ENCODE measurements around the gene GABRA5.

Gene GABRA5

DNA sequence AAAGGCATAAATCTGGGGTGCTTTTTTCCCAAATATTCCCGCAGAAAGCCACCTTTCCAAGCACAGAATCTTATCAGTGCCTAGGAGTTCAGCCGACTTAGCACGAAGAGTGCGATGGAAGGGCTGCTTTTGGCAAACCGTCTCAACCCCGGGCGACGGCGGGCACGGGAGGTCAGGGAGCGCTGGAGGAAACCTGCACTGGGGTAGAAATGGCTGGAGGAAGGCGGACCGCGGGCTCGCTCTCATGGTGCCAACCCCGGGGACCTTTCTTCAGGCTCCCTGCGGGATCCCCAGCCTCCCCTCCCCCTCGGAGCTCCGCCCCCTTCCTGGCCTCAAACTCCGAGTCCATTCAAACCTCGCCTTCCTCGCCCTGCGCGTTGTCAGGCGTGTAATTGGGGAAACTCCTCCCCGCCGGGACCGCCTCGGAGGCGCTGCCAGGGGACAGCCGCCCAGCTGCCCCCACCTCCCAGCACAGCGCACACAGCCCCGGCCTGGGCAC is 103.9 kb downstream of the GABRA5 start, which contains the start of gene GABRG3:
Gene GABRG3 (plus strand): TSS at position 470 of the 499 bp plus-strand sequence.
- no peaks in the 10 kb centered on the region for H3K9me3 ChIP-seq (ENCODE audit: control insufficient read depth, low read length)
- peaks cover 30% of the 10 kb centered on the region for H3K27me3 ChIP-seq (replicated peaks; ENCODE audit: control insufficient read depth, insufficient read depth, low read length)
- H3K36me3 ChIP-seq (ENCODE audit: control insufficient read depth, insufficient read depth, low read length, severe bottlenecking): no peaks in the 10 kb centered on the region
- no peak within 1 kb of the TSS for H3K4me3 ChIP-seq (ENCODE audit: low read length)
- no peaks in the 10 kb centered on the region for H3K4me1 ChIP-seq (ENCODE audit: control insufficient read depth, insufficient read depth, low read length)
- H3K9ac ChIP-seq (ENCODE audit: low read length): no peak within 1 kb of the TSS
- DNase-seq (ENCODE audit: low read depth): no peak

DNA sequence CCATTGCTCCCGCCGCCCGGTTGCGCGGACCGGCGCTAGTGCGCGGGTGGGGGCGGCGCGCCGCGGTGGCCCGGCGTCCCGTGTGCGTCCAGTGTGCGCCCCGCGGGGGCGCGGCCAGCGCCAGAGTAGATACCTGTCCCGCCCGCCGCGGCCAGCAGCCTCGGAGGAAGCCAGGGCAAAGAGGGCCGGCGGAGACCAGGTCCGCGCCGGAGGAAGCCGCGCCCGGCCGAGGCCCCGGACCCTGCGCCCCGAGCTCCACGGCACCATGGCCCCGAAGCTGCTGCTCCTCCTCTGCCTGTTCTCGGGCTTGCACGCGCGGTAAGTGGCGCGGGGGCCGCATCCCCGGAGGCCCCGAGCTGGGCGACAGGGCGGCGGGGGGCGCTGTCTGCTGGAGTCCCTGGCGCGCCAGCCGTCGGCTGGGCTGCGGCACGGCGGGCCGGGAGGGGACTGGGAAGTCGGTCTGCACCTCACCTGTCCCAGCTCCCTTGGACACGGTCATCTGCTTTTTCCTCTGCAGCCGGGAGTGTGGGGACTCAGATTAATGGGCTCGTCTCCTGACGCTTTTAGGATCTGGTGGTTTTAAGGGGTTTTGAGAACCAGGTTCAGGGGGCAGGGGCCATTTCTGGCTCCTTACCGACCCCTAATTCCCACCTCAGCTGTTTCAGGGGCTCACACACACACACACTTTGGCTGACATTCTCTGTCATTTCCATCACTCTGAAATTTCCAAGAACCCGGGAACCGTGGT is 104.6 kb downstream of the GABRA5 start:
- Histone ChIP-seq H3K9ac (ENCODE audit: low read length) (no peak overlapping the region), H3K4me3 (ENCODE audit: low read length) (no peak overlapping the region), H3K27me3 (replicated peaks; ENCODE audit: control insufficient read depth, insufficient read depth, low read length) (peaks cover 30% of the 10 kb centered on the region), H3K36me3 (ENCODE audit: control insufficient read depth, insufficient read depth, low read length, severe bottlenecking) (no peaks in the 10 kb centered on the region), H3K9me3 (ENCODE audit: control insufficient read depth, low read length) (no peaks in the 10 kb centered on the region), H3K4me1 (ENCODE audit: control insufficient read depth, insufficient read depth, low read length) (no peaks in the 10 kb centered on the region)
- DNase-seq (ENCODE audit: low read depth): no peak

DNA sequence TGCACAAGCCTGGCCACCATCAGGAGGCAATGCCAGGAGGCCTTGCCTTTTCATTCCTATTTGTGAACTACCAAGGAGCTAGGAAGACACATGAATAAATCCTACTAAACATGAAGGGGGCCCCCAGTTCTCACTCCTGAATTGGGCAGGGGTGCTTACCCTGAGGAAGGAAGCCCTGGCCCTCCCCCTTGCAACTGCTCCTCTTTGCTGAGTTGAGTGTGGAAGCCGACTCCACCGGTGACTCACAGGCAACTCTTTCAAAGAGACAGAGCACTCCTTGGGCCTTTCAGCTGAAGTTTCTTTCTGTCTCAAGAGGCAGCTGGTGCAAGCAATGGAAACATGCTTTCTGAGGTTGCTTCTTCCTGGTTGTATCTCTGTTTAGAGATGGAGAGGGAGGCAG is 105.8 kb downstream of the GABRA5 start:
- H3K9me3 ChIP-seq (ENCODE audit: control insufficient read depth, low read length): no peaks in the 10 kb centered on the region
- H3K27me3 ChIP-seq (replicated peaks; ENCODE audit: control insufficient read depth, insufficient read depth, low read length): peaks cover 30% of the 10 kb centered on the region
- H3K36me3 ChIP-seq (ENCODE audit: control insufficient read depth, insufficient read depth, low read length, severe bottlenecking): no peaks in the 10 kb centered on the region
- no peak for DNase-seq (ENCODE audit: low read depth)
- no peak overlapping the region for H3K4me3 ChIP-seq (ENCODE audit: low read length)
- no peaks in the 10 kb centered on the region for H3K4me1 ChIP-seq (ENCODE audit: control insufficient read depth, insufficient read depth, low read length)
- no peak overlapping the region for H3K9ac ChIP-seq (ENCODE audit: low read length)

DNA sequence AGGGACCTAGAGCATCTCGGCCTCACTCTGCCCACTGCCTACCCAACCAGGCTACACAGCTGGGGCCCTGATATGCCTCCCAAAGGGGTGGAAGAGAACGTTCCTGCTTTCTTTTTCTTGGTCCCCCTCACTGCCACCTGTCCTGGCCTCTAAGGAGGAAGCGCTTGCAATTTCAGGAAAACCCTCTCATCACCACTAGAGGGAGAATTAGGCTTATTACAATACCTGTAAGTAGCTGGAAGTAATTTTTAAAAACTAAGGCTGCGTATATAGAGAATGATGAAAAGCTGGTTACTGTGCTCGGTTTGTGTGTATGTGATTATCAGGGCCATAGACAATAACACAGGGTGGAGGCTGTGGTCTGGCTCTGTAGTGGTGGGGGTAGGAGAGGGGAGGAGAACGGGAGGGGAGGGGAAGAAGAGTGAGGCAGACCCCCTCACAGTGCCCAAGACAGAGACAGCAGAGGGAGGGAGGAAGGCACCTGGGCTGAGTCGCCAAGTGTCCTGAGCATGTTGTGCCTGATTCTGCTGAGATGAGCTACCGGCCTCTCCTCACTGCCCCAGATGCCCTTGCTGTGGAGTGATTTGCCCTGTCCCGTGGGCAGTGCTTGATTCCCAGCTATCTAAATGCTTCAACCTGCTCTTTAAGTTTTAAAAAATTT is 107.4 kb downstream of the GABRA5 start:
- DNase-seq (ENCODE audit: low read depth): peak; percentile 2
- Histone ChIP-seq H3K27me3 (replicated peaks; ENCODE audit: control insufficient read depth, insufficient read depth, low read length) (peaks cover 23% of the 10 kb centered on the region), H3K4me1 (ENCODE audit: control insufficient read depth, insufficient read depth, low read length) (no peaks in the 10 kb centered on the region), H3K36me3 (ENCODE audit: control insufficient read depth, insufficient read depth, low read length, severe bottlenecking) (no peaks in the 10 kb centered on the region), H3K9me3 (ENCODE audit: control insufficient read depth, low read length) (no peaks in the 10 kb centered on the region), H3K9ac (ENCODE audit: low read length) (no peak overlapping the region), H3K4me3 (ENCODE audit: low read length) (no peak overlapping the region)

DNA sequence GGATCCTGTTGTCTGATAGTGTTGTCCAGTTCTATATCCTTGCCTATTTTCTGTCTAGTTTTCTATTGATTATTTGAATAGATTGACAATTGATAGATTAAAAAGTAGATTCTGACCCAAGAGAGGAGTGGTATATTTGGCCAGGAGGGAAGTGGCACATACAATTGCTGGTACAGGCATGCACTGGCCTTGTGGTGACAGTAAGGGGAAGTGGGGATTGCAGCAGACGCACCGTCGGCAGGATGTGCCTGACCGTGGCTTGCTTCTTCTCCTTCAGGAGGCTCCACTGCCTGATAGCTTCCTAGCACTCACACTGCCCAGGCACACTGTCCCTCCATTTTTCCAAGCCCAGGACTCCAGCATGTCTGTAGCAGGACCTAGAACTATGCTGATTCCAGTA is 114.6 kb downstream of the GABRA5 start:
- H3K9ac ChIP-seq (ENCODE audit: low read length): no peak overlapping the region
- H3K27me3 ChIP-seq (replicated peaks; ENCODE audit: control insufficient read depth, insufficient read depth, low read length): no peaks in the 10 kb centered on the region
- H3K4me1 ChIP-seq (ENCODE audit: control insufficient read depth, insufficient read depth, low read length): no peaks in the 10 kb centered on the region
- no peak overlapping the region for H3K4me3 ChIP-seq (ENCODE audit: low read length)
- no peaks in the 10 kb centered on the region for H3K36me3 ChIP-seq (ENCODE audit: control insufficient read depth, insufficient read depth, low read length, severe bottlenecking)
- H3K9me3 ChIP-seq (ENCODE audit: control insufficient read depth, low read length): no peaks in the 10 kb centered on the region
- DNase-seq (ENCODE audit: low read depth): no peak

DNA sequence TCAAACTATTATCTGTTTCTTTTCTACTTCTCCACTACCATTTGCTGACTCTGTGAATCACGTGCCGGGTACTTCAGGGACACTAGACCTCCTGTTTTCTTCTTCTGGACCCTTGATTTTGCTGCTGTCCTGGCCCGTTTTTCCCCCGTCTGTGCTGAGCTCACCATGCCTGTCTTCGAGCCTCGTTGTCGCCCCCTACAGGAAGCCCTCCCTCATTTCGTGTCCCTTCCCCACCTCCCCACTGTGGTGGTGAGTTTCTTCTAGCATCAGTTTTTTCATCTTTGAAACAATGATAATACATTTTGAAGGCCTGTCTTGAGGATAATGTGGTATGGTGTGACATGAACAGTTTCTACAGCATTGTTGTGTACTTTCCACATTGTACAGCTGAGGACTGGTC is 117.0 kb downstream of the GABRA5 start:
- no peak for DNase-seq (ENCODE audit: low read depth)
- H3K4me3 ChIP-seq (ENCODE audit: low read length): no peak overlapping the region
- peaks cover 6% of the 10 kb centered on the region for H3K9me3 ChIP-seq (ENCODE audit: control insufficient read depth, low read length)
- H3K9ac ChIP-seq (ENCODE audit: low read length): no peak overlapping the region
- no peaks in the 10 kb centered on the region for H3K36me3 ChIP-seq (ENCODE audit: control insufficient read depth, insufficient read depth, low read length, severe bottlenecking)
- no peaks in the 10 kb centered on the region for H3K27me3 ChIP-seq (replicated peaks; ENCODE audit: control insufficient read depth, insufficient read depth, low read length)
- no peaks in the 10 kb centered on the region for H3K4me1 ChIP-seq (ENCODE audit: control insufficient read depth, insufficient read depth, low read length)

DNA sequence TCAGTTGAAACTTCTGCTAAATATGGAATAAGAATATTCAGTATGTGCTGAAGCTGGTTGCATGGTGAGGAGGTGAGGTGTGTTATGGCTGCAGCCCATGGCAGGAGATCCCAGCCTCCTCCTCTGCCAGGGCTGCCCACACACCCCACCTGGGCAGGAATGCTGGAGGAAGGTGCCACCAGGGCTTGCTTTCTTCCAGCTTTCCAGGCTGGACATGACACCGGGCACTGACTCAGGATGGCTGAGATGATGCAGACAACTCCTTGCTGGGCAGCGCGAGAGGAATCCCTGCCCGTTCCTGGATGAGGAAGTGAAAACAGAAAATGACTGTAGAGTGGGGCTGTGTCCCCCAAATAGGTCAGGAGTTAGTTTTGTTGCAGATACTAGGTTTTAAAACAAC is 118.2 kb downstream of the GABRA5 start:
- Histone ChIP-seq H3K4me3 (ENCODE audit: low read length) (no peak overlapping the region), H3K9ac (ENCODE audit: low read length) (no peak overlapping the region), H3K36me3 (ENCODE audit: control insufficient read depth, insufficient read depth, low read length, severe bottlenecking) (no peaks in the 10 kb centered on the region), H3K4me1 (ENCODE audit: control insufficient read depth, insufficient read depth, low read length) (no peaks in the 10 kb centered on the region), H3K27me3 (replicated peaks; ENCODE audit: control insufficient read depth, insufficient read depth, low read length) (no peaks in the 10 kb centered on the region), H3K9me3 (ENCODE audit: control insufficient read depth, low read length) (peaks cover 8% of the 10 kb centered on the region)
- DNase-seq (ENCODE audit: low read depth): no peak

DNA sequence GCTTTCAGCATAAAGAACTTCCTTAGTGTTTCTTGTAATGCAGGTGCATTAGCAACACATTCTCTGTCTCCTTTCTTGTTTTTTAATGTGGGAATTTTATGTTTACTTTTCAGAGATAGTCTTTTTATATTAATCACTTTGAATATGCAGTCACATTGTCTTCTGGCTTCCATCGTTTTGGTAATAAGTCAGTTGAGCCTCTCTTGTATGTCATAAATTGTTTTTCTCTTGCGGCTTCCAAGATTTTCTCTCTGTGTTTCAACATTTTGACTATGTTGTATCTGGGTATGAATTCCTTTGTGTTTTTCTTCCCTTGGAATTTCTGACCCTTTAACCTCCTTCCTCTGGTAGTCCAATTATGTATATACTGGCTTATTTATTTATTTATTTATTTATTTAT is 129.4 kb downstream of the GABRA5 start:
- H3K4me1 ChIP-seq (ENCODE audit: control insufficient read depth, insufficient read depth, low read length): no peaks in the 10 kb centered on the region
- H3K9ac ChIP-seq (ENCODE audit: low read length): no peak overlapping the region
- DNase-seq (ENCODE audit: low read depth): no peak
- no peak overlapping the region for H3K4me3 ChIP-seq (ENCODE audit: low read length)
- H3K27me3 ChIP-seq (replicated peaks; ENCODE audit: control insufficient read depth, insufficient read depth, low read length): no peaks in the 10 kb centered on the region
- no peaks in the 10 kb centered on the region for H3K36me3 ChIP-seq (ENCODE audit: control insufficient read depth, insufficient read depth, low read length, severe bottlenecking)
- peaks cover 21% of the 10 kb centered on the region for H3K9me3 ChIP-seq (ENCODE audit: control insufficient read depth, low read length)

Data from adipocyte (in vitro differentiated cells).